ENCODE data around the gene NFIA. TPM values are rescaled to one million over a fixed set of nuclear protein-coding genes. Genes with fewer than 3 reads are reported as not detected.

The NFIA gene
- total and polyA plus RNA-seq, 9 of the 15 experiments (the other 6 are each of a cell fraction or from before 2014, with no cell fraction given): 5.3 to 24.9 (median 9.8) TPM

- in situ Hi-C loops (cut with MboI): no loop called here
- Histone ChIP-seq H2AFZ (ENCODE audit: low read depth, low read length) (no peak overlapping the region), H3K36me3 (ENCODE audit: control insufficient read depth, insufficient read depth, low read length) (peaks cover 25% of the 10 kb centered on the region), H3K4me2 (ENCODE audit: insufficient read depth, low read length) (no peak overlapping the region; the same call in 1 of the 2 replicates), H3K27me3 (ENCODE audit: control insufficient read depth in 2 of 2, insufficient read depth in 2 of 2, low read length in 2 of 2) (no peaks in the 10 kb centered on the region), H3K27ac (ENCODE audit: extremely low read depth, low read depth, low read length) (peak overlapping the region; percentile 57; the same call in 2 of the 3 replicates), H3K79me2 (ENCODE audit: control insufficient read depth, insufficient read depth, low read length) (peaks cover 69% of the 10 kb centered on the region), H3K9ac (ENCODE audit: insufficient read depth in 1 of 2, low read depth in 2 of 2, low read length in 2 of 2) (peak overlapping the region in 1 of 2 experiments; percentile 21; a peak in 1 of 4 replicates), H3K9me1 (ENCODE audit: control insufficient read depth, insufficient read depth, low read length) (no peaks in the 10 kb centered on the region), H3K9me3 (replicated peaks; ENCODE audit: control insufficient read depth, insufficient read depth, low read depth, low read length) (no peaks in the 10 kb centered on the region), H4K20me1 (replicated peaks; ENCODE audit: control insufficient read depth, insufficient read depth, low read length) (no peaks in the 10 kb centered on the region), H3K4me3 (no peak overlapping the region), H3K4me1 (replicated peaks in 1 of 2; ENCODE audit: control insufficient read depth in 2 of 2, insufficient read depth in 2 of 2, low read length in 2 of 2) (peaks cover 0 to 29% of the 10 kb centered on the region in 2 experiments; a peak in 4 of 5 replicates)
- intact Hi-C loops (cut with micrococcal nuclease): no loop called here
- BruUV-seq (replicated peaks): no TSS peak
- 68% methylated on average over 1 of the region's 1 CpG for WGBS (ENCODE audit: insufficient coverage, low coverage, missing lambda C conversion rate)
- ATAC-seq (no peak), FAIRE-seq (no peak), DNase-seq (ENCODE audit: extremely low read depth in 1 of 4, low spot score in 3 of 4) (no peak)
- ChIA-PET CTCF (ENCODE audit: low intra/inter-chr PET ratio) (no interaction called here), POLR2A (interaction anchor here (1.2 to 3.9 kb wide), 3 partner anchors 12 to 17 kb away, joined by 3 to 14 read pairs (median 3); no protein-coding TSS in a partner anchor)
- TF ChIP-seq EP400 (IDR thresholded peaks at IDR 0.05) (peak; percentile 49), CEBPB (tag; IDR thresholded peaks at IDR 0.05) (peak; percentile 87), EGR1 (conservative IDR thresholded peaks at IDR 0.05) (no peak), CCAR2 (IDR thresholded peaks at IDR 0.05; ENCODE audit: low read depth, low read length) (no peak), BMI1 (IDR thresholded peaks at IDR 0.05; ENCODE audit: low read length) (no peak), SMAD4 (CRISPR knock-in tag; conservative IDR thresholded peaks at IDR 0.05) (no peak), ATF4 (CRISPR knock-in tag; IDR thresholded peaks at IDR 0.05) (peak; percentile 88), CEBPG (CRISPR knock-in tag; IDR thresholded peaks at IDR 0.05) (peak; percentile 81), CEBPG (tag; conservative IDR thresholded peaks at IDR 0.05 in 1 of 2, IDR thresholded peaks at IDR 0.05 in 1 of 2) (peak; percentile 95), NR2C1 (IDR thresholded peaks at IDR 0.05) (no peak), NR2C1 (tag; IDR thresholded peaks at IDR 0.05) (peak; percentile 6; the same call in 1 of the 2 replicates), ATF7 (IDR thresholded peaks at IDR 0.05) (peak; percentile 49; the same call in 1 of the 2 replicates), ZNF668 (CRISPR knock-in tag; IDR thresholded peaks at IDR 0.05) (0 out of 2 replicates have a peak, but pooled peaks have one; percentile 43)
- TF ChIP-seq, protein P1, sequence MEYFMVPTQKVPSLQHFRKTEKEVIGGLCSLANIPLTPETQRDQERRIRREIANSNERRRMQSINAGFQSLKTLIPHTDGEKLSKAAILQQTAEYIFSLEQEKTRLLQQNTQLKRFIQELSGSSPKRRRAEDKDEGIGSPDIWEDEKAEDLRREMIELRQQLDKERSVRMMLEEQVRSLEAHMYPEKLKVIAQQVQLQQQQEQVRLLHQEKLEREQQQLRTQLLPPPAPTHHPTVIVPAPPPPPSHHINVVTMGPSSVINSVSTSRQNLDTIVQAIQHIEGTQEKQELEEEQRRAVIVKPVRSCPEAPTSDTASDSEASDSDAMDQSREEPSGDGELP (CRISPR knock-in tag; IDR thresholded peaks at IDR 0.05; ENCODE audit: borderline replicate concordance): no peak
- TF ChIP-seq, protein P2, sequence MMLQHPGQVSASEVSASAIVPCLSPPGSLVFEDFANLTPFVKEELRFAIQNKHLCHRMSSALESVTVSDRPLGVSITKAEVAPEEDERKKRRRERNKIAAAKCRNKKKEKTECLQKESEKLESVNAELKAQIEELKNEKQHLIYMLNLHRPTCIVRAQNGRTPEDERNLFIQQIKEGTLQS (IDR thresholded peaks at IDR 0.05): peak; percentile 95
- TF ChIP-seq, protein P2 (CRISPR knock-in tag; conservative IDR thresholded peaks at IDR 0.05): no peak
- TF ChIP-seq, protein P3, sequence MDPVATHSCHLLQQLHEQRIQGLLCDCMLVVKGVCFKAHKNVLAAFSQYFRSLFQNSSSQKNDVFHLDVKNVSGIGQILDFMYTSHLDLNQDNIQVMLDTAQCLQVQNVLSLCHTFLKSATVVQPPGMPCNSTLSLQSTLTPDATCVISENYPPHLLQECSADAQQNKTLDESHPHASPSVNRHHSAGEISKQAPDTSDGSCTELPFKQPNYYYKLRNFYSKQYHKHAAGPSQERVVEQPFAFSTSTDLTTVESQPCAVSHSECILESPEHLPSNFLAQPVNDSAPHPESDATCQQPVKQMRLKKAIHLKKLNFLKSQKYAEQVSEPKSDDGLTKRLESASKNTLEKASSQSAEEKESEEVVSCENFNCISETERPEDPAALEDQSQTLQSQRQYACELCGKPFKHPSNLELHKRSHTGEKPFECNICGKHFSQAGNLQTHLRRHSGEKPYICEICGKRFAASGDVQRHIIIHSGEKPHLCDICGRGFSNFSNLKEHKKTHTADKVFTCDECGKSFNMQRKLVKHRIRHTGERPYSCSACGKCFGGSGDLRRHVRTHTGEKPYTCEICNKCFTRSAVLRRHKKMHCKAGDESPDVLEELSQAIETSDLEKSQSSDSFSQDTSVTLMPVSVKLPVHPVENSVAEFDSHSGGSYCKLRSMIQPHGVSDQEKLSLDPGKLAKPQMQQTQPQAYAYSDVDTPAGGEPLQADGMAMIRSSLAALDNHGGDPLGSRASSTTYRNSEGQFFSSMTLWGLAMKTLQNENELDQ (CRISPR knock-in tag; IDR thresholded peaks at IDR 0.05; ENCODE audit: borderline replicate concordance): no peak
- TF ChIP-seq, protein P4, sequence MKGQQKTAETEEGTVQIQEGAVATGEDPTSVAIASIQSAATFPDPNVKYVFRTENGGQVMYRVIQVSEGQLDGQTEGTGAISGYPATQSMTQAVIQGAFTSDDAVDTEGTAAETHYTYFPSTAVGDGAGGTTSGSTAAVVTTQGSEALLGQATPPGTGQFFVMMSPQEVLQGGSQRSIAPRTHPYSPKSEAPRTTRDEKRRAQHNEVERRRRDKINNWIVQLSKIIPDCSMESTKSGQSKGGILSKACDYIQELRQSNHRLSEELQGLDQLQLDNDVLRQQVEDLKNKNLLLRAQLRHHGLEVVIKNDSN (CRISPR knock-in tag; IDR thresholded peaks at IDR 0.05): no peak
Measured at GRCh38 chr1:61163355-61163754, 81.0 kb downstream of the NFIA start.
